Activated T-helper 9 cell treated with anti-CD3 and anti-CD28 coated beads, Interleukin-2, amount 50 U/mL, for 16 hours (primary cell): ENCODE data around the gene LTF.

Experiments
- DNase-seq: peaks from one replicate; pipeline ENCODE4 v3.0.0-alpha.2; 2020; ENCODE audit warnings: low read depth

Gene LTF

DNA sequence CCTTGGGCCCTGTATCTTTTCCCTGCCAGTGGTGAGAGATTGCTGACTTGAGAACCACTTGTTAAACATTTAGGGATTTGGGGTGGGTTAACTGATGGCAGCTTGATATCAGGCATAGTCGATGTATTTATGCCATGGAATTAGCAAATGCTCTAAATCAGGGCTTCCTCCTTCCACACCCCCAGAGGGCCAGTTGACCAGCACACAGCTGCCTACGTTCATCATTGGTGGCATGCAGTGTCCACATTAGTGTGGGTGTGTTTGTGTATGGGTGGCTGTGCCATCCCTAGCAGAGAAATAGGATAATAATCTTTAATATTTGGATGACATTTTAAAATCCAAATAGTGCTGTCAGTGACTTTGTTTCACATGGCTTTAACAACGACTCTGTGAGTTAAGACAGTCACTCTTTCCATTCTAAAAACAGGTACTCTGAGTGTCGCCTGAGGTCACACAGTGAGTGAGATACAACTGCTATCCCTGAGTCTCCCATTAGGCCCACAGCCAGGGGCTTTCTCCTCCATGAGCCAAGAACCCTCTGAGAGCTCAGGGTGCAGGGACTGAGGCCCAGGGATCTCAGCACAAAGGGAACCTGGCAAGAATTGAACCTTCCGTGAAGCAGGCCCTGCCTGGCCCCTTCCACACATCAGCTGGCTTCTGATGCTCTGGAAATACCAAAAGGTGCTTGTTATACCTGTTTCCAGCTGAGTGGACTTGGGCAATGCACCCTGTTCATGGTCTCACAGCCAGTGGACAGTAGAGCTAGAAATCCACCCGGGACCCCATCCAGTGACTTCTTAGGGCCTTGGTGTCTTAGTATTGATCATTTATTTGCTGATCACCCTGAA is 4.3 kb upstream of the LTF start:
- DNase-seq: no peak

GRCh38 chr3:46467562-46467961 is 2.9 kb upstream of the LTF start:
- no peak for DNase-seq

DNA sequence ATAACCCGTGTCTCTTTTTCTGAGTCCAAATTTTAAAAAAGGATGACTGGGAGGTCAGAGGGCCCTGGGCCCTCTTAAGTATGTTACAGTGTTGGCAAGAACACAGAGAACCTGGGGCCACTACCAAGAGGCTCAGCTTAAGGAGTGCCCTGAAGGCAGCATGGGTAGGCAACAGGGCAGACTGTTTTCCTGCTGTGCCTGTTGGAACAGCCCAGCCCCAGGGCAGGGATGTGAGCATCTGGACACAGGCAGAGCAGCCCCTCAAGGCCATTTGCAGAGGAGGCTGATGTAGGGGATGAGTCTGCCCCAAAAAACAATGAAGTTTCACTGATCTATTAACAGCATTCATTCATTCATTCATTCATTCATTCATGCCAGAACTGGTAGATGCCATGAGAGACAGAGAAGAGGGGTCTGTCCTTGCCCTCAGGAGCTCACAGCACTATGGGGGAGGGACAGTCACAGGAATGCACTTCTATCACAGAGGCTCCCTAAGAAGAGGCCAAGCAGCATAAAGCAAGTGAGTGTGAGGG is 2.2 kb upstream of the LTF start:
- no peak for DNase-seq

GRCh38 chr3:46466273-46466672 is 1.6 kb upstream of the LTF start:
- DNase-seq: no peak

DNA sequence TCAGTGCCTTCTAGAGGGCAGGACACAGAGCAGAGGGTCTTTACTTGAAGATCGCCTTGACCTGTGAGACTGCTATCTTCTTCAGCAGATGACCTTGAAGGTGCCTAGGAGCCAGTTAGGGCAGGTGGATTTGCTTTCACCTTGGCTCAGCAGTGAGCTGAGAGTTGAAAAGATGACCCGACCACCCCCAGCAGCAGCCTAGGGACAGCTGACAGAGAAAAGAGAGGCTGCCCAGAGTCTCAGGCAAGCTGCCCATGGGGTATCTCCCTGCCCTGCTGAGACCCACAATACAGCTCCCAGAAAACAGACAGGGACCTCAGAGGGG is 453 bp upstream of the LTF start:
- DNase-seq: no peak

DNA sequence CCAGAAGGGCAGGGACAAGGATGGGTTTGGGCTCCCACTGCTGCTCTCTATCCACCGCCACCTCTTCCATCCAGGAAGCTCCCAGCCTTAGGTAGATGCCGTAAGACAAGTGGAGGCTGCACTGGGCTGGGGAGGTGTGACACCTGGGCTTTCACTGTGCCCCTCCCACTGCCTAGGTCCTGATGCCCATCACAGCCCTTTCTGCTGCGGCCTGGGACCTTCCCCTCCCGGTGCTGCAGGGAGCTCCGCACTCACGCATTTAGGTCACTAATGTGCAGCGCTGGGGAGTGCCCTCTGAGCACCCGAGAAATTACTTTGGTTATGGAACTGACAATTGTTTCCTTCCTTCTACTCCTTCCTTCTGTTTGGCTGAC is 850 bp downstream of the LTF start:
- no peak for DNase-seq

DNA sequence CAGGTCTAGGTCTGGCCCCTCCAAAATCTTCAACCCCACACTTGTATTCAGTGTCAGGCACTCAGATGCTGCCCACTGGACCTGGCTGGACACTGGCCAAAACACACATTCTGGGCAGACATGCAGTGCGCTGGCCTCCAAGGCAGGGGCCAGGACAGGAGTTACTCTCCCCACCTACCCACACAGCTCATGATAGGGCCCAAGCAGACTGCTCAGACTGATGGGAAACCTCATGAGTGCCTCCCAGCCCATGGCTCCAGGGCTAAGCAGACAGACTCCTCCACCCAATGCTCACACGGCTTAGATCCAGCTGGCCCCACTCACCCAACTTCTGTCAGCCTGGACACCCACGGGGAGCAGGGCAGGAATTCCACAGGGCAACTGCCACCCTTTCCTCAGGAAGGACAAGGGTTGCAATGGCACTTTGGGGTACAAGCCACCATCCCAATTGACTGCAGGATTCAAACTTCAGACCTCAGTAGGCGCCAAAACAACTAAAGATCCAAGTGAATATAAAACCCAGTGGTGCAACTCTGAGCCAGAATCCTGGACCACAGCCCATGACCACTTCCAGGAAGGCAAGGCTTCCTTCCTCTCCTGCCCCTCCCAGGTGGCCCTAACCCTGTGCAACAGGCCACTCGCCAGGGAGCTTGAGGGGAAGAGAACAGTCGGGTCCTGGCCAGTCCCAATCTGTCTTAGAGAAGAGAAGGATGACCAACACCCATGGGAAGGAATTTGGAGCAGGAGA is 1.4 kb downstream of the LTF start:
- no peak for DNase-seq

GRCh38 chr3:46462511-46462910 is 2.2 kb downstream of the LTF start:
- DNase-seq: no peak

GRCh38 chr3:46462111-46462510 is 2.6 kb downstream of the LTF start:
- no peak for DNase-seq

- no peak for DNase-seq
These were observed 4.7 kb downstream of the LTF start for GRCh38 chr3:46460051-46460450.

GRCh38 chr3:46456118-46456517 is 8.6 kb downstream of the LTF start:
- no peak for DNase-seq

GRCh38 chr3:46455231-46456115 is 9.2 kb downstream of the LTF start:
- DNase-seq: no peak

- DNase-seq: no peak
These were observed 10.1 kb downstream of the LTF start for GRCh38 chr3:46454606-46455005.

DNA sequence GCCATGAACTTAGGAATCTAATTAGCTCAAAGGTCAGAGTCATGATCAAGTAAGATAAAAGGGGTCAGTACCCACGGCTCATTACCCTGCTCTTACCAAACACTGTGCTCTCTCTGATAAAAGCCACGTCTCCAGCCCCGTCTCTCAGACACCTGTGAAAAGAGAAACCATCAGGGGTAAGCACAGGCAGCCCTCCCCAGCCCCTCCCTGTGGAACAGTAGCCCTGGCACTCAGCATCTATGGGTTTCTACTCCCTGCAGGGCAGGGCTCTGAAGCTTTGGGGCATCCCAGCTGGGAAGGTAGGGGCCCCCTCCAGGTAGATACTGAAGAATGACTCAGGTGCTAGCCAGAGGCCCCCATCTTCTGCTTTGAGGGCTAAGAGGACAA is 10.5 kb downstream of the LTF start:
- no peak for DNase-seq

DNA sequence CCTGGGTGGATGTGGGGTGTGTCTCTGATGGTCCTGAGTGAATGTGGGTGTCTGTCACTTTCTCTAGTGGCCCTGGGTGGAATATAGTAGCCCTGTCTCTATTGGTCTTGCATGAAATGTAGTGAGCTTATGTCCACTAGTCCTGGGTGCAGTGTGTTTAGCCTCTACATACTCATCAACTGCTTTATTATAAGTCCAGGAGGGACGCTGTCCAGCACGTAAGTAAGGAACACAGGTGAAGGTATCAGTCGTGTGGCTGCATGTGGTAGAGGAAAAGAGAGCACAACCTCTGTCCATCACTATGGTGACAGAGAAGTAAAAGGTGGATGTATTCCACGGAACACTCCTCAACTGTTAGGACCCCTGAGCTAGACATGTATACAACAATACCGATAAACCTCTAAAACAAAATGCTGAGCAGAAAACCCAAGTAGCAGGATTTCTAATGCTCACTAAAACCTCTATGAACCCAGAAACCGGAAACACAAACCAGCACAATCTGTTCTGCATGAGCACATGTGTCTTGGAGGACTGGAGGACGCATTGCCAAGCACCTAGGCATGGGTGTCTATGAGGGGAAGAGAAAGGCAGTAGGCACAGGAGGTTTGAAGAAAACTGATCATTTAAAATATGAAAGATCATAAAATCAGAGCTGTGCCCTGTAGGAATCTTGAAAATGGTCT is 11.0 kb downstream of the LTF start:
- no peak for DNase-seq

DNA sequence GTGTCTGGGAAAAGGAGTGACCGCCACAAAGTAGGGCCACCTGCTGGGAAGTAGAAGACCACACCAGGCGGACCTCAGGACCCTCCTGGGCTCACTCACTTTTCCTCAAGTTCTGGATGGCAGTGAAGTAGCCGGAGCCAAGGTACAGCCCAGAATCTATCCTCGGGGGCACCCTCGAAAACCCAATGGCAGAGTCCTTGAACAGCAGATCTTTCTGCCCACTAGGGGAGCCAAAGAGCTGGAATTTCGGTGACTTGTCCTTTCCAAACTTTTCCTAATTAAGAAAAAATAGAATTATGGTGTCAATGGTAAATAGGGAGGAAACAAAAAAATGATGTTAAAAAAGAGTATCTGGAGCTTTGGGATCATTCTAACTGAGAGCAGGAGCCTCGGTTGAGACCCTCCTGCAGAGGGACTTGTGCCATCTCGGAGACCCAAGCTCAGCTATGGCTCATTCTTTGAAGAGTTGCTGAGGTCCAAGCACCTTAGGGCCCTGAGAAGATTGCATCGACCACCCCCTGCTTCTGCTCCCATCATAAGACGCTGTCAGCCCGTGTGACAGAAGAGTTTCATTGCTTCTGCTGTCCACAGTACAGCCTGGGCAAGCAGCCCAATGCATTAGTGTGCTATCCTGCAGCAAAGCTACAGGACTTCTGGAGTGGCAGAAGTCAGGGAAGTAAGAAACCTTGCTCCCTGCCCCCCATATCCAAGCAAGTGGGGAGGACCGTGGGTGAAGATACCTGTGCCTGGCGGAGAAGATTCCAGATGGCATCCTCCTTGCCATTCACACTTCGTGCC is 14.8 kb downstream of the LTF start:
- DNase-seq: no peak

DNA sequence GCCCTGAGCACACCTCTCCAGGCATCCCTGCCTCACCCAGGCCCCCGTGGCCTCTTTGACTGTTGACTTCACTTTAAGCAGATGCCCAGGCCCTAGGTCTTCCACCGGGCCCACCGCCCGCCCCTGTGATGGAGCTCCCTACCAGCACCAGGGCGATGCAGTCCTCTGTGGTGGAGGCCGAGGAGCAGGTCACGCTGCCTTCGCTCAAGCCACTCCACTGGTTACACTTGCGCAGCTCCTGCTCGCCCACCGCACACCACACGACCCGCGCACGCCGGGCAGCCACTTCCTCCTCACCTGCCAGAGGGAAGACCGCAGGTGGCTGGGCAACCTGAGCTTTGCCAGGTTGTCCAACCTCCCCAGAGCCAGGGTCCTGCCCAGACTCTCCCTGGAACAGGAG is 16.0 kb downstream of the LTF start:
- no peak for DNase-seq

- DNase-seq: no peak
These were observed 17.3 kb downstream of the LTF start for GRCh38 chr3:46447228-46447985.

- peak; percentile 16 for DNase-seq
These were observed 21.9 kb downstream of the LTF start for GRCh38 chr3:46442576-46443530.
